Spleen (tissue), 7 donors: ENCODE measurements around the gene SYT17.

Source experiments
- CTCF ChIP-seq, 11 experiments: fragments of 200-600 bp in 7 of 11; fragments of 450-650 bp in 4 of 11; sonication (generic) in 4 of 11; IDR thresholded peaks in 8 of 11; conservative IDR thresholded peaks in 3 of 11; 1 replicate in 7 of 11; 2 replicates in 4 of 11; pipeline versions ENCODE4 v1.4.0 to v1.8.0; 2016 to 2021; ENCODE audit warnings: antibody characterized with exemption in 11 of 11, inconsistent platforms in 4 of 11, mild to moderate bottlenecking in 1 of 11
- POLR2AphosphoS5 ChIP-seq, 3 donors: sonication (generic); formaldehyde crosslinking; IDR thresholded peaks; one replicate each; pipeline ENCODE4 v1.5.1; 2017; ENCODE audit warnings: antibody characterized with exemption in 3 of 3
- donor health status: DM: no; HTN: no; CAD: no; lungs with moderate emphysema.
- donor health status: DM: no; HTN: no; CAD: no.
- donor health status: DM: no; HTN: no; CAD: no.

GRCh38 chr16:19316846-19317245 is 148.8 kb downstream of the SYT17 start:
- TF ChIP-seq CTCF (IDR thresholded peaks at IDR 0.05 in 8 of 11, conservative IDR thresholded peaks at IDR 0.05 in 3 of 11) (no peak), POLR2AphosphoS5 (IDR thresholded peaks at IDR 0.05) (no peak)
